HepG2 (cell line): ENCODE data around the gene SOCS1. TPM values are rescaled to one million over a fixed set of nuclear protein-coding genes. Genes with fewer than 3 reads are reported as not detected.
A peak's percentile ranks its signal among the peaks of the same experiment; 100 is the strongest.

Source experiments
- ATF2 ChIP-seq: sonication (generic); formaldehyde crosslinking; IDR thresholded peaks from 2 replicates; pipeline ENCODE4 v1.4.0; 2020; ENCODE audit warnings: missing genetic modification reagents
- BRCA1 ChIP-seq: sonication (generic); formaldehyde crosslinking; IDR thresholded peaks from 2 replicates; pipeline ENCODE4 v1.4.0; 2020; ENCODE audit warnings: missing genetic modification reagents
- DNMT1 ChIP-seq: sonication (generic); formaldehyde crosslinking; IDR thresholded peaks from 2 replicates; pipeline ENCODE4 v1.5.1; 2020; ENCODE audit warnings: mild to moderate bottlenecking, missing genetic modification reagents
- ETS1 ChIP-seq: sonication (generic); formaldehyde crosslinking; IDR thresholded peaks from 2 replicates; pipeline ENCODE4 v1.4.0; 2020; ENCODE audit warnings: missing genetic modification reagents
- JUN ChIP-seq: sonication (generic); formaldehyde crosslinking; IDR thresholded peaks from 2 replicates; pipeline ENCODE4 v1.4.0; 2020; ENCODE audit warnings: mild to moderate bottlenecking, missing genetic modification reagents
- KDM6A ChIP-seq: IDR thresholded peaks from 2 replicates; pipeline ENCODE4 v1.6.1; 2016; ENCODE audit warnings: low read depth
- LCORL ChIP-seq, 2 experiments: fragments of 450-650 bp in 1 of 2; sonication (generic) in 1 of 2; formaldehyde crosslinking in 1 of 2; IDR thresholded peaks; 2 replicates each; pipeline versions ENCODE4 v1.5.0 to v1.6.1; 2017 to 2020; ENCODE audit warnings: antibody characterized with exemption in 1 of 2, missing genetic modification reagents in 1 of 2
- NKX3-1 ChIP-seq: sonication (generic); formaldehyde crosslinking; IDR thresholded peaks from 2 replicates; pipeline ENCODE4 v1.5.0; 2020; ENCODE audit warnings: missing genetic modification reagents
- PBX2 ChIP-seq: IDR thresholded peaks from 2 replicates; pipeline ENCODE4 v1.6.1; 2016; ENCODE audit warnings: control low read depth
- TERF1 ChIP-seq: sonication (generic); formaldehyde crosslinking; IDR thresholded peaks from 2 replicates; pipeline ENCODE4 v1.8.0; 2022; ENCODE audit warnings: mild to moderate bottlenecking, missing genetic modification reagents, moderate library complexity
- TFE3 ChIP-seq: IDR thresholded peaks from 2 replicates; pipeline ENCODE4 v1.6.1; 2016
- ZBTB25 ChIP-seq: IDR thresholded peaks from 2 replicates; pipeline ENCODE4 v1.6.1; 2018; ENCODE audit warnings: missing genetic modification reagents
- ZBTB26 ChIP-seq: IDR thresholded peaks from 2 replicates; pipeline ENCODE4 v1.6.1; 2016; ENCODE audit warnings: missing compliant biosample characterization, missing genetic modification reagents, borderline replicate concordance
- ZGPAT ChIP-seq: IDR thresholded peaks from 2 replicates; pipeline ENCODE4 v1.6.1; 2016; ENCODE audit warnings: mild to moderate bottlenecking
- ZNF251 ChIP-seq: sonication (generic); formaldehyde crosslinking; IDR thresholded peaks from 2 replicates; pipeline ENCODE4 v1.9.0; 2021; ENCODE audit warnings: mild to moderate bottlenecking, missing genetic modification reagents
- ZNF431 ChIP-seq: sonication (generic); formaldehyde crosslinking; IDR thresholded peaks from 2 replicates; pipeline ENCODE4 v1.9.0; 2022; ENCODE audit warnings: missing genetic modification reagents, low read depth, mild to moderate bottlenecking, borderline replicate concordance
- ZNF501 ChIP-seq: sonication (generic); formaldehyde crosslinking; IDR thresholded peaks from 2 replicates; pipeline ENCODE4 v1.5.1; 2020; ENCODE audit warnings: mild to moderate bottlenecking, moderate library complexity, missing genetic modification reagents
- ZNF790 ChIP-seq: sonication (generic); formaldehyde crosslinking; IDR thresholded peaks from 2 replicates; pipeline ENCODE4 v1.8.0; 2022; ENCODE audit warnings: missing genetic modification reagents, mild to moderate bottlenecking, borderline replicate concordance
- polyA plus RNA-seq, 8 experiments: library from polyadenylated mRNA; depleted of rRNA in 3 of 8; stranded (reverse) in 7 of 8; unstranded in 1 of 8; fragments of >200 nt; fragmentation: Illumina TruSeq in 4 of 8; extraction: Trizol in 4 of 8; gene quantifications; 2 replicates each; pipeline versions ENCODE4 v1.2.1 to v1.2.3, GENCODE V29; 2011 to 2016; ENCODE audit warnings: low read depth in 4 of 8, missing spikeins in 1 of 8, mixed read lengths in 1 of 8; ENCODE audit not compliant: insufficient read depth in 1 of 8
- total RNA-seq, 5 experiments: library from RNA; depleted of rRNA; stranded (reverse); fragments of >200 nt; fragmentation: Illumina TruSeq; extraction: Trizol; gene quantifications; 2 replicates each; pipeline ENCODE4 v1.2.3, GENCODE V29; 2016; ENCODE audit warnings: low read depth in 1 of 5

The SOCS1 gene
- total and polyA plus RNA-seq, 2 of the 13 experiments (the other 11 are each of a cell fraction or from before 2014, with no cell fraction given) = 5.3 to 6.3 TPM

GRCh38 chr16:11250091-11250785 lies 5.8 kb downstream of the SOCS1 start (continued):
- TF ChIP-seq PBX2 (CRISPR knock-in tag) = no peak
- 0 out of 2 replicates have a peak, but pooled peaks have one; percentile 58 for TF ChIP-seq ZBTB26 (CRISPR knock-in tag)
- no peak for TF ChIP-seq ZGPAT (CRISPR knock-in tag)
- TF ChIP-seq LCORL (IDR thresholded peaks at IDR 0.05) = peak; percentile 4; the same call in 1 of the 2 replicates
- TF ChIP-seq LCORL (CRISPR knock-in tag; IDR thresholded peaks at IDR 0.05) = peak; percentile 51; the same call in 1 of the 2 replicates
- TF ChIP-seq TFE3 (CRISPR knock-in tag) = 0 out of 2 replicates have a peak, but pooled peaks have one; percentile 28
- peak; percentile 23; the same call in 1 of the 2 replicates for TF ChIP-seq ZNF501
- TF ChIP-seq ZBTB25 (CRISPR knock-in tag) = no peak
- no peak; the same call in 1 of the 2 replicates for TF ChIP-seq ATF2
- no peak for TF ChIP-seq DNMT1 (CRISPR knock-in tag)
- TF ChIP-seq BRCA1 = no peak
- no peak for TF ChIP-seq ZNF790 (CRISPR knock-in tag)
- TF ChIP-seq NKX3-1 (CRISPR knock-in tag) = no peak
- TF ChIP-seq ETS1 = no peak
- TF ChIP-seq KDM6A = no peak
- TF ChIP-seq ZNF431 (CRISPR knock-in tag) = 0 out of 2 replicates have a peak, but pooled peaks have one; percentile 33
- TF ChIP-seq TERF1 = no peak
- TF ChIP-seq ZNF251 (CRISPR knock-in tag) = no peak
- TF ChIP-seq JUN = no peak
